DMS 273 treated with DMSO at 0.1 percent for 48 hours (cell line): Measurements from ENCODE around the gene HCN2.
"Not testable (repeated sequence)": the region's sequence is repeated elsewhere in the genome, so short reads cannot be mapped to it uniquely, and the experiment has no call there.

Experiments used
- DNase-seq: peaks from one replicate; lab custom pipeline; 2025; lab: John Stamatoyannopoulos, UW

Gene HCN2

GRCh38 chr19:585551-586110 lies 4.0 kb upstream of the HCN2 start:
- DNase-seq: no peak

GRCh38 chr19:588093-588740 lies 1.5 kb upstream of the HCN2 start:
- peak; percentile 90 for DNase-seq

GRCh38 chr19:588741-589692 lies 664 bp upstream of the HCN2 start:
- no peak for DNase-seq

GRCh38 chr19:590396-590745 lies 690 bp downstream of the HCN2 start:
- DNase-seq: no peak

- no peak for DNase-seq
Measured at GRCh38 chr19:590750-591098, 1.0 kb downstream of the HCN2 start.

GRCh38 chr19:591099-591958 lies 1.6 kb downstream of the HCN2 start:
- no peak for DNase-seq

GRCh38 chr19:592101-592500 lies 2.4 kb downstream of the HCN2 start:
- no peak for DNase-seq

GRCh38 chr19:593055-593454 lies 3.4 kb downstream of the HCN2 start:
- DNase-seq: no peak

- DNase-seq: no peak
Measured at GRCh38 chr19:593505-593904, 3.8 kb downstream of the HCN2 start.

GRCh38 chr19:594265-594870 lies 4.7 kb downstream of the HCN2 start:
- no peak for DNase-seq

- DNase-seq: no peak
Measured at GRCh38 chr19:595326-596262, 5.9 kb downstream of the HCN2 start.

GRCh38 chr19:596263-596655 lies 6.6 kb downstream of the HCN2 start:
- no peak for DNase-seq

- DNase-seq: no peak
Measured at GRCh38 chr19:597406-598315, 8.0 kb downstream of the HCN2 start.

- no peak for DNase-seq
Measured at GRCh38 chr19:601310-601709, 11.6 kb downstream of the HCN2 start.

- no peak for DNase-seq
Measured at GRCh38 chr19:601790-602189, 12.1 kb downstream of the HCN2 start.

GRCh38 chr19:602391-603301 lies 13.0 kb downstream of the HCN2 start:
- no peak for DNase-seq

- not testable (repeated sequence) for DNase-seq
Measured at GRCh38 chr19:603302-603639, 13.6 kb downstream of the HCN2 start.

GRCh38 chr19:603779-604178 lies 14.1 kb downstream of the HCN2 start:
- not testable (repeated sequence) for DNase-seq

- no peak for DNase-seq
Measured at GRCh38 chr19:604355-604754, 14.7 kb downstream of the HCN2 start.
